B cell (primary cell): ENCODE measurements around the gene ZNF277. TPM values are rescaled to one million over a fixed set of nuclear protein-coding genes. Genes with fewer than 3 reads are reported as not detected.

Source experiments
- ATAC-seq: fragments of 200-7000 bp; cut with Tn5 transposase; one replicate; pipeline ENCODE4 v1.10.0; 2021; ENCODE audit warnings: low read depth, mild to moderate bottlenecking, moderate number of reproducible peaks, moderate library complexity
- CTCF ChIA-PET: fragments of 350-600 bp; sonication (Branson Sonifier 250); formaldehyde crosslinking; loops from one replicate; lab custom pipeline; 2021; ENCODE audit warnings: antibody characterized with exemption, inconsistent platforms; lab: Charles Lee
- POLR2A ChIA-PET: fragments of 350-600 bp; sonication (Branson Sonifier 250); formaldehyde crosslinking; loops from one replicate; lab custom pipeline; 2021; ENCODE audit warnings: antibody characterized with exemption; lab: Charles Lee
- DNase-seq: peaks from one replicate; pipeline ENCODE4 v3.0.0; 2013
- H2AFZ ChIP-seq: 2 replicates; pipeline ENCODE4 v1.6.1; 2012; ENCODE audit warnings: mild to moderate bottlenecking, low read depth, low read length; ENCODE audit not compliant: insufficient read depth, poor library complexity, severe bottlenecking
- H3K27ac ChIP-seq, 2 donors: 1 replicate in 1 of 2; 2 replicates in 1 of 2; pipeline ENCODE4 v1.5.1; 2012 to 2013; ENCODE audit warnings: low read length in 2 of 2, mild to moderate bottlenecking in 2 of 2, moderate library complexity in 1 of 2
- H3K27me3 ChIP-seq, 4 experiments: fragments of 200-600 bp in 1 of 4; sonication (generic) in 1 of 4; replicated peaks in 1 of 4; 1 replicate in 2 of 4; 2 replicates in 2 of 4; pipeline versions ENCODE4 v1.6.1 to v1.7.0; 2013 to 2016; ENCODE audit warnings: low read length in 3 of 4, mild to moderate bottlenecking in 2 of 4, mixed read lengths in 1 of 4, moderate library complexity in 1 of 4; ENCODE audit not compliant: insufficient read depth in 4 of 4, control insufficient read depth in 3 of 4; ENCODE audit errors: control extremely low read depth in 1 of 4
- H3K36me3 ChIP-seq, 2 experiments: replicated peaks in 1 of 2; 1 replicate in 1 of 2; 2 replicates in 1 of 2; pipeline versions ENCODE4 v1.6.1 to v1.7.1; 2013; ENCODE audit warnings: low read length in 1 of 2; ENCODE audit not compliant: insufficient read depth in 2 of 2, control insufficient read depth in 1 of 2; ENCODE audit errors: control extremely low read depth in 1 of 2, extremely low read depth in 1 of 2
- H3K4me1 ChIP-seq, 2 donors: fragments of 200-600 bp in 1 of 2; sonication (generic) in 1 of 2; 1 replicate in 1 of 2; 2 replicates in 1 of 2; pipeline versions ENCODE4 v1.5.1 to v1.6.1; 2013 to 2017; ENCODE audit warnings: low read length in 2 of 2; ENCODE audit not compliant: control insufficient read depth in 2 of 2, insufficient read depth in 2 of 2
- H3K4me2 ChIP-seq: replicated peaks from 2 replicates; pipeline ENCODE3; 2012; ENCODE audit warnings: mild to moderate bottlenecking, low read depth, low read length; ENCODE audit not compliant: poor library complexity, severe bottlenecking
- H3K4me3 ChIP-seq, 5 experiments: fragments of 200-600 bp in 1 of 5; sonication (generic) in 1 of 5; 1 replicate in 3 of 5; 2 replicates in 2 of 5; pipeline versions ENCODE4 v1.5.1 to v1.7.0; 2011 to 2016; ENCODE audit warnings: low read length in 4 of 5, mild to moderate bottlenecking in 4 of 5, low read depth in 2 of 5, control low read depth in 1 of 5, moderate library complexity in 1 of 5; ENCODE audit not compliant: insufficient read depth in 1 of 5; ENCODE audit errors: control extremely low read depth in 1 of 5, extremely low read depth in 1 of 5
- H3K79me2 ChIP-seq: fragments of 200-600 bp; sonication (generic); one replicate; pipeline ENCODE4 v1.6.0; 2016; ENCODE audit warnings: low read length; ENCODE audit not compliant: control insufficient read depth, insufficient read depth
- H3K9ac ChIP-seq: fragments of 200-600 bp; sonication (generic); 2 replicates; pipeline ENCODE4 v1.6.1; 2017; ENCODE audit warnings: mild to moderate bottlenecking, low read length, moderate library complexity
- H3K9me3 ChIP-seq, 3 donors: one replicate each; pipeline versions ENCODE4 v1.6.1 to v1.7.1; 2013; ENCODE audit warnings: low read length in 2 of 3; ENCODE audit not compliant: control insufficient read depth in 2 of 3, insufficient read depth in 1 of 3; ENCODE audit errors: control extremely low read depth in 1 of 3
- H4K20me1 ChIP-seq: 2 replicates; pipeline ENCODE4 v1.6.0; 2012; ENCODE audit warnings: mild to moderate bottlenecking, low read length; ENCODE audit not compliant: insufficient read depth, control insufficient read depth, poor library complexity, severe bottlenecking
- H3K27ac Mint-ChIP-seq: one replicate; pipeline ENCODE4 v1.8.0; 2021; ENCODE audit warnings: mixed read lengths
- H3K27me3 Mint-ChIP-seq: one replicate; pipeline ENCODE4 v1.8.0; 2021; ENCODE audit warnings: mixed read lengths
- H3K4me1 Mint-ChIP-seq: one replicate; pipeline ENCODE4 v1.8.0; 2021; ENCODE audit warnings: mixed read lengths
- H3K4me3 Mint-ChIP-seq: one replicate; pipeline ENCODE4 v1.8.0; 2021; ENCODE audit warnings: mixed read lengths
- H3K9me3 Mint-ChIP-seq: one replicate; pipeline ENCODE4 v1.8.0; 2022; ENCODE audit warnings: mixed read lengths; ENCODE audit not compliant: insufficient read depth
- CTCF ChIP-seq: fragments of 200-600 bp; IDR thresholded peaks from one replicate; pipeline ENCODE4 v1.8.0; 2022; ENCODE audit warnings: antibody characterized with exemption, mild to moderate bottlenecking
- EZH2 ChIP-seq: IDR thresholded peaks from 2 replicates; pipeline ENCODE4 v1.6.1; 2012; ENCODE audit warnings: borderline replicate concordance, low read depth, mild to moderate bottlenecking, moderate library complexity, low read length; ENCODE audit not compliant: insufficient read depth, poor library complexity, severe bottlenecking
- WGBS: methylation state at CpG from one replicate; pipeline ENCODE4 v1.1.5; 2013; ENCODE audit warnings: missing lambda C conversion rate; ENCODE audit not compliant: insufficient coverage; 5-methylcytosine and 5-hydroxymethylcytosine counted together
- intact Hi-C: fragments of 100-400 bp; cut with micrococcal nuclease; formaldehyde crosslinking; loops from one replicate; pipeline ENCODE4 v1.10.0; 2022
- polyA plus RNA-seq: library from polyadenylated mRNA; depleted of rRNA; stranded (reverse); fragments of >200 nt; gene quantifications from 2 replicates; pipeline ENCODE4 v1.2.3, GENCODE V29; 2012
- total RNA-seq, 2 donors: library from RNA; stranded (reverse); fragments of 120-200 nt in 1 of 2; gene quantifications; 1 replicate in 1 of 2; 2 replicates in 1 of 2; pipeline versions ENCODE4 v1.2.3 to v1.2.4, GENCODE V29; 2013 to 2022

Gene ZNF277
- total and polyA plus RNA-seq, 2 donors (not counting 1 experiment from before 2014, with no cell fraction given) = 9.5 to 18.6 TPM

GRCh38 chr7:112162142-112162766 lies 44.2 kb upstream of the ZNF277 start:
- H3K27me3 ChIP-seq = no peaks in the 10 kb centered on the region
- no peak overlapping the region for H3K4me2 ChIP-seq
- H3K4me1 ChIP-seq = peaks cover 0 to 5% of the 10 kb centered on the region in 2 donors
- H3K9me3 ChIP-seq = no peaks in the 10 kb centered on the region
- H3K36me3 ChIP-seq = no peaks in the 10 kb centered on the region
- ATAC-seq (no peak), DNase-seq (no peak)
- Mint-ChIP-seq H3K4me3 (no peak overlapping the region), H3K9me3 (no peaks in the 10 kb centered on the region), H3K27ac (no peak overlapping the region), H3K4me1 (peaks cover 6% of the 10 kb centered on the region), H3K27me3 (no peaks in the 10 kb centered on the region)
- H3K79me2 ChIP-seq = no peaks in the 10 kb centered on the region
- no CpG with 5 or more reads among the region's 2 CpGs for WGBS
- no peaks in the 10 kb centered on the region for H4K20me1 ChIP-seq
- ChIA-PET CTCF (no interaction called here), POLR2A (no interaction called here)
- no peak overlapping the region for H2AFZ ChIP-seq
- no peak overlapping the region for H3K9ac ChIP-seq
- TF ChIP-seq CTCF = no peak
- no peak for TF ChIP-seq EZH2
- intact Hi-C loops = no loop called here
- no peak overlapping the region for H3K4me3 ChIP-seq
- no peak overlapping the region for H3K27ac ChIP-seq

DNA sequence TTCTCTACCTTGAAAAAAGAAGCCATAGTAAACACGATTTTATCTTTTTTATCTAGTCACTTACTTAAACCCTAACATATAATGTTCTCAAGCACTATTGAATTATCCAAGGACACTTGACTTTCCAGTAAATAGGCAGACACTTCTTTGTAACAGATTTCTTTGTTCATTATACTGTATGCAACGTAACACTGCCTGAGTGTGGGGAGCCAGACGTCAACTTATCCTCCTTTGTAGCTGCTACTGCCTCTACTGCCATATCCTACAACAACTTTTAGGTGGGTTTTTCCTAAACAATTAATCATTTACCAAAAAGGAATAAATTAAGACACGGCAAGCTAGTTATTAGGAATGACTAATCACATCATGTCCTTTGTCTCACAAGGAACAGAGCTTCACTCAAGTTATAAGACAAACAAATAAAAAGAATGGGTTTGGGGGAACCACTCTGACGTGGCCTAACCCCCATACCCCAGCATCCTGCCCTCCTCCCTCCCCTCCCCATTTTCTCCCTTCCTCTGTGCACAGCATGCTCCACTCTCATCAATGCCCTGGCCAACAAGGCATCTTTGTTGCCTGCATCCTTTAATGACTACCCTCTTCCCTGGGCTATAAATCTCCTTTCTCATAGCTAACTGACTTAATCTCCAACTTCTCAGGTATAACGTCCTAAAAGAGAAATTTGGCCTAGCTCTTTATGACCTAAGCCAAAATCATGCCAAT lies 43.5 kb upstream of the ZNF277 start:
- Histone ChIP-seq H3K27me3 (no peaks in the 10 kb centered on the region), H3K9me3 (no peaks in the 10 kb centered on the region), H3K79me2 (no peaks in the 10 kb centered on the region), H3K36me3 (no peaks in the 10 kb centered on the region), H4K20me1 (no peaks in the 10 kb centered on the region), H3K4me2 (no peak overlapping the region), H3K4me3 (no peak overlapping the region), H3K4me1 (peaks cover 0 to 5% of the 10 kb centered on the region in 2 donors), H2AFZ (no peak overlapping the region), H3K9ac (no peak overlapping the region), H3K27ac (no peak overlapping the region)
- CTCF ChIA-PET = no interaction called here
- TF ChIP-seq CTCF (no peak), EZH2 (no peak)
- intact Hi-C loops = no loop called here
- WGBS = 90% methylated on average over 4 of the region's 6 CpGs
- Mint-ChIP-seq H3K4me1 (peaks cover 6% of the 10 kb centered on the region), H3K4me3 (no peak overlapping the region), H3K9me3 (no peaks in the 10 kb centered on the region), H3K27me3 (no peaks in the 10 kb centered on the region), H3K27ac (no peak overlapping the region)
- DNase-seq (no peak), ATAC-seq (no peak)
- POLR2A ChIA-PET = no interaction called here
